NCI-H345 treated with DMSO at 0.1 percent for 48 hours (cell line): Measurements from ENCODE around the gene USP13.
"Not testable (repeated sequence)": the region's sequence is repeated elsewhere in the genome, so short reads cannot be mapped to it uniquely, and the experiment has no call there.

Experiments used
- DNase-seq: peaks from one replicate; lab custom pipeline; 2025; ENCODE audit not compliant: unreplicated experiment; lab: John Stamatoyannopoulos, UW

Gene USP13

GRCh38 chr3:179653096-179653797 lies 407 bp downstream of the USP13 start:
- DNase-seq = peak; percentile 66

- no peak for DNase-seq
These were observed 2.4 kb downstream of the USP13 start for GRCh38 chr3:179655236-179655635.

GRCh38 chr3:179658606-179659005 lies 5.8 kb downstream of the USP13 start:
- no peak for DNase-seq

GRCh38 chr3:179660872-179661271 lies 8.0 kb downstream of the USP13 start:
- no peak for DNase-seq

DNA sequence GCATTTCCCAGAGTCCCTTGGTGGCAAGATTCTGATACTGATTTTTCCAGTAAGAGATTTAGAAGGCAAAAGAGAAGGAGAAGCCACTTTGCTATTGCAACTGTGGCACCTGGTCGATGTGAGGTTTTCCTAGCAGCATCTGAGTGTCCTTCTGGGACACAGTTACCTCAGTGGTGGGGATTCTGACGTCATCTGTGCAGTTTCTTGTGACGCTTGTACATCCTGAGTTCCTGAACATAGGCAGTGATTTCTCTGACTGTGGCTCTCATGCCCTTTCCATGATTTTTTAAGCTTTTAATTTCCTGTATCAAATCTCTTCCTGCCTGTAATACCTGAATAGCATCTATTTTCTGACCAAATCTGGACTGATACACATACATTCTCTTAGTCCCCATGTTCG lies 8.9 kb downstream of the USP13 start:
- DNase-seq = no peak

GRCh38 chr3:179663093-179663492 lies 10.3 kb downstream of the USP13 start:
- DNase-seq = no peak

DNA sequence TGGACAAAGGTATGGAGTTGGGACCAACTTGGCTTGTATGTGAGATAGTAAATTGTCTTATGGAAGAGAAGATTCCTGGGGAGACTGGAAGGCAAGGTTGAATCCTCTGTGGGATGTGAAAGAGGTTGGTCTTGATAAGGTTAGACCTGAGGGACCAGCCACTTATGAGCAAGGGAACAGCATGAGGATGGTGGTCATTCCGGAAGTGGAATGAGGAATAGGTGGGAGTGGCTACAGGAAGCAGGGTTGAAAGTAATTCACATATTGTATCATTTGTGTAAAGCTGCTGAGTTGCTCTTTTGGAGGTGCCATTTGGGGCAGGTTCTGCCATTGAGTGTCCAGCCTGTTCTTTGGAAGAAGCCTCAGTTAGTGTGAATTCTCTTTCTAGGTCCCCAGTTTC lies 13.2 kb downstream of the USP13 start:
- DNase-seq = no peak

GRCh38 chr3:179666436-179667035 lies 13.7 kb downstream of the USP13 start:
- DNase-seq = peak; percentile 75

- DNase-seq = no peak
These were observed 15.6 kb downstream of the USP13 start for GRCh38 chr3:179668429-179668828.

- no peak for DNase-seq
These were observed 17.5 kb downstream of the USP13 start for GRCh38 chr3:179670311-179670710.

- no peak for DNase-seq
These were observed 18.5 kb downstream of the USP13 start for GRCh38 chr3:179671309-179671708.

GRCh38 chr3:179671747-179672242 lies 19.0 kb downstream of the USP13 start:
- DNase-seq = no peak

GRCh38 chr3:179672918-179673317 lies 20.1 kb downstream of the USP13 start:
- DNase-seq = no peak

- no peak for DNase-seq
These were observed 20.7 kb downstream of the USP13 start for GRCh38 chr3:179673523-179673922.

- DNase-seq = no peak
These were observed 23.2 kb downstream of the USP13 start for GRCh38 chr3:179676081-179676480.

DNA sequence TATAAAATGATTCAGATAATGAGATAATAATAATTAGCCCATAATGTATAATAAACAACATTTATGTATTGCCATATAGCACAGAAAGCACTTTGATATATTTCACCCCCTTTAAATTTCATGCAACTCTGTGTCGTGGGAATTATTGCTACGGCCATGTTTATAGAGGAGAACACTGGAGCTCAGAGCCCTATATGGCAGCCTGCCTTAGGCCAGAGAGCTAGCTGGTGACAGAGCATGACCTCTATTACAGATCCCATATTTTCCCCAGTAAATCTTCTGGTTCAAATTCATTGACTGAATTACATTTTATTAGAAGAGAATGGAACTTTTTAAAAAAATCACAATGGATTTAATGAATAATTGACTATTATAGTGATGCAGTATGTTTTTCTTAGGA lies 25.0 kb downstream of the USP13 start:
- DNase-seq = no peak

DNA sequence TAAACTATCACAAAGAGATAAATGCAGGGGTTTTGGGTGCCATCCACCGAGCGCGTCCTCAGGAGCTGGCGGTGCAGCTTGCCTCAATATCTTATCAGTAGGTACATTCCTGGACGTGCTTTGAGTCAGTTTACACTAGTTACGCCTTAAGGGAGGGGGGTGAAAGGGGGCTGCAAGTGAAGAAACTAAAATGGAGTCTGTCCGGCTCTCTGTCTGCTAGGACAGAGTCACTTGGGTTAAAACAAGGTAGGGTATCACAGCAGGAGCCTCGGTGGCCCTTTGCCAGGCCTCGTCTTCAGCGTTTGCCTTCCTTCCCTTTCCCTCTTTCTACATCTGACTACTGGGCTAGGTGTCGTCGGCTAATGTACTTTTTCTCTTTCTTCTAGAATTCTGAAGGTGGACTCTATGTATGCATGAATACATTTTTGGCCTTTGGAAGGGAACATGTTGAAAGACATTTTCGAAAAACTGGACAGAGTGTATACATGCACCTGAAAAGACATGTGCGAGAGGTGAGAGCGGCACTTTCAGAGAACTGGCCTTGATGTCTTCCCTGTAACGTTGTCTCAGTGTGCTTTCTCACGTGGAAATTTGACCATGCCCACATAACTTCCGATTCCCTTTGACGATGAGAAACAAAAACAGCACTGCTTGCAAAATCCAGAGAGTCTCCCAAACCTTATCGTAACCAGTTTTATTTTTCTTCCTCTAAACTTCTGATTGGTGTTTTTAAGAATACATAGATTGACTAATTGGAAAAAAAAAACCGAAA lies 28.8 kb downstream of the USP13 start:
- no peak for DNase-seq

DNA sequence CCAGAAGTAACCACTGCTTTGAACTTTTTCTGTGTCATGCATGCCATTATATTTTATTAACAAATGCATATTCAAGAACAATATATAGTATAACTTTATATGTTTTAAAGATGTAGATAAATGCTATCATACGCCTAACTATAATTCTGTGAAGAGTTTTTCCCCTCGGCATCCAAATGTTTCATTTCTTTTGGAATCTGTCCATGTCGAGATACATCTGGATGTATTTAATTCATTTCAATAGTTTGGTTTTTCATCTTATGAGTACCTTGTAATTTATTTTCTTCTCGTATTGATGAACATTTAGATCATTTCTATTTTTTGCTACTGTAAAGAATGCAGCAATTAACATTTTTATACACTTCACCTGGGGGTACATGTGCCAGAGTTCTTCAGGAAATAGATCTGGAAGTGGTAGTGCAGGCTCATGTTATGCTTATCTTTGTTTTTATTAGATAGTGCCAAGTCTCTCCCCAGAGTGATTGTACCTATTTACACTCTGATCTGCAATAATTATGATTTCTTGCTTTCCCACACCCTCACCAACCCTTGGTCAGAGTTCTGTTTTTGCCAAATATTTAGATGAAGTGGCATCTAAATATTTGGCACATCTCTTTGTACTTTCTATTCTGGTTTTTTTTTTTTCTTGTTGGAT lies 29.7 kb downstream of the USP13 start:
- DNase-seq = no peak

- DNase-seq = not testable (repeated sequence)
These were observed 30.4 kb downstream of the USP13 start for GRCh38 chr3:179683286-179683685.

DNA sequence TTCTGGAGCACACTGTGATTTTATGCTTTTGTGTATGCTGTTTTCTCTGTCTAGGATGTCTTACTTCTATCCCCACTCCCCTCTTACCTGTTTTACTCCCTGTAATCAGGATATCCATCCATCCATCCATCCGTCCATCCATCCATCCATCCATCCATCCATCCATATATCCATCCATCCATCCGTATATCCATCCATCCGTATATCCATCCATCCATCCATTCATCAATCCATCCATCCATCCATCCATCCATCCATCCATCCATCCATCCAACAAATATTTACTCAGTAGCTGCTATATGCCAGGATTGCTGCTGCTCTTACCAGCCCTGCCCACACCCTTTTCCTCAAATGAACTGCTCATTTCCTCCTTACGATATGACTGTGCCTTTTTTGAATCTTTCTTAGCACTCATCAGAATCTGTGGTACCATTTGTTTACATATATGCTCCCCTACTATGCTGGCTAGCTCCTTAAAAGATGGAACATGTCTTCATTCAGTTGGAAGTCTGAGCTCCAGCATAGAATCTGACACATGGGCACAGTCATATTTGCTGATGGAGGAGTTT lies 35.2 kb downstream of the USP13 start:
- DNase-seq = no peak

DNA sequence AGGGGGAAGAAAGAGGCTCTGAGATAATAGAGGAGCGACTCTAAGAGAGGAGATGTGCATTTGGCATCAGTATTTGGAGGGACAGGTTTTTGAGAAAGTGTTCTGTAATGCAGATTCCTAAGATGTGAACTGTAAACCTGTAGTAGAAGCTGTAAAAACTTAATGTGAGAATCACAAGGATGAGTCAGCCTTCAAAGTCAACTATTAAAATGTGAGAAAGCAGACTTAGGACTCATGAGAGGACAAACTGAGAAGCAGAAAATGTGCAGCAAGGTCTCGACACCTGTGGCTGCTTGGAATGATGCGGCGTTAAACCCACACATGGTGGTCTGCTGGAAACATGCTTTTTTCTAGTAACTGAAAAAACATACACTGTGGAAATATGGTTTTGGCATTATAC lies 36.0 kb downstream of the USP13 start:
- DNase-seq = no peak
